ENCODE data around the gene P2RX5.

- TF ChIP-seq MAX (IDR thresholded peaks at IDR 0.05) (no peak), NFIC (IDR thresholded peaks at IDR 0.05) (no peak), TAF1 (IDR thresholded peaks at IDR 0.05; ENCODE audit: low read depth) (no peak), RAD21 (IDR thresholded peaks at IDR 0.05; ENCODE audit: low read depth) (no peak), EP300 (IDR thresholded peaks at IDR 0.05; ENCODE audit: borderline replicate concordance) (no peak), CREB1 (IDR thresholded peaks at IDR 0.05; ENCODE audit: low read depth) (no peak), EGR1 (IDR thresholded peaks at IDR 0.05) (no peak), ZBTB7A (IDR thresholded peaks at IDR 0.05; ENCODE audit: low read depth) (no peak), USF1 (IDR thresholded peaks at IDR 0.05) (no peak), REST (IDR thresholded peaks at IDR 0.05; ENCODE audit: low read depth) (no peak)
Measured at GRCh38 chr17:3626831-3627768, 68.9 kb downstream of the P2RX5 start.
